OCI-LY7 (cell line): ENCODE data around the gene PPP2R3B.

Source experiments
- CTCF ChIP-seq: fragments of 200-600 bp; sonication (generic); conservative IDR thresholded peaks from 2 replicates; pipeline ENCODE4 v1.5.1; 2014; ENCODE audit warnings: mild to moderate bottlenecking, antibody characterized with exemption, low read length, moderate library complexity, mixed read lengths
- EZH2phosphoT487 ChIP-seq: fragments of 200-600 bp; sonication (generic); IDR thresholded peaks from 2 replicates; pipeline ENCODE4 v1.6.1; 2018; ENCODE audit warnings: low read depth, borderline replicate concordance, mild to moderate bottlenecking, mixed run types, antibody characterized with exemption, low read length, moderate library complexity, mixed read lengths

DNA sequence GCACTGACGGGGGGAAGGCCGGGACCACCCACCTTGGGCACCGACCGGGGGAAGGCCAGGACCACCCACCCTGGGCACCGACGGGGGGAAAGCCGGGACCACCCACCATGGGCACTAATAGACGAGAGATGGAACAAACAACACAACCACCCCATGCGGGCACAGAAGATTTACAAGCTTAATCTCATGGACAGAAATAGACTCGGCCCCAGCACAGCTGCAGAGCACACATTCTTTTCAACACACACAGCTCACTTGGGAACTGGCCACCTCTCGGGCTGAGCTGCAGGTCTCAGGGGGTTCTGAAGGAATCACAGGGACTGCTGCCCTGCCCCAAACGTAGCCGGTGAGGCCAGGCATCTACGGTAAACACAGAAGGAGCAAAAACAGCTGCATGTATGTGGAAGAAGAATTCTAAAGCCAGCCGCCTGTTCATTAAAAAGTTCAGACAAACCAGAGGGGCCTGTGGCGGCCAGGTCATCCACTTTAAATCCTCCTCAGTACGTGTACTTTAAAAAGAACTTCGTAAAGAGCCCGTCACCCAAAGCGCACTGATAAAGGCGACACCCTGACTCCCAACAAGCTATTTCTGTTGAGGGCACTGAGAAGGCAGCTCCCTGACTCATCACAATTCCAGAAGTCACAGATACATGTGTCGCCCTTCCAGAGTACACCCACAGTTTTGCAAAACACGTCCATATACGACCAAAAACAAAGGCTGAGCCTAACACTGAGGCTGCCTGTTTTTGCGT, 17.7 kb downstream of the PPP2R3B start:
- TF ChIP-seq CTCF (no peak), EZH2phosphoT487 (no peak)
